Kidney (tissue), 14 donors: Measurements from ENCODE around the gene SH3PXD2A. TPM values are rescaled to one million over a fixed set of nuclear protein-coding genes. Genes with fewer than 3 reads are reported as not detected.

Source experiments
- DNase-seq, 5 donors: peaks; one replicate each; pipeline ENCODE4 v3.0.0-alpha.2; 2013 to 2020
- FAIRE-seq: peaks from 2 replicates; lab custom pipeline; 2012; peaks lifted over from hg19 to GRCh38; lab: Jason Lieb, UNC
- H3K27ac ChIP-seq, 2 donors: one replicate each; pipeline ENCODE4 v1.7.0; 2013; ENCODE audit warnings: low read depth in 2 of 2, low read length in 2 of 2, inconsistent platforms in 1 of 2
- H3K27me3 ChIP-seq: one replicate; pipeline ENCODE4 v1.7.1; 2013; ENCODE audit warnings: low read length, inconsistent platforms; ENCODE audit not compliant: control insufficient read depth, insufficient read depth
- H3K36me3 ChIP-seq, 3 donors: one replicate each; pipeline versions ENCODE4 v1.7.0 to v1.7.1; 2013; ENCODE audit warnings: low read length in 3 of 3, control low read depth in 1 of 3, inconsistent platforms in 1 of 3; ENCODE audit not compliant: insufficient read depth in 3 of 3, control insufficient read depth in 2 of 3
- H3K4me1 ChIP-seq, 3 donors: one replicate each; pipeline versions ENCODE4 v1.7.0 to v1.7.1; 2013; ENCODE audit warnings: low read length in 3 of 3, inconsistent platforms in 1 of 3, low read depth in 1 of 3; ENCODE audit not compliant: control insufficient read depth in 2 of 3, insufficient read depth in 2 of 3
- H3K4me3 ChIP-seq, 3 donors: one replicate each; pipeline versions ENCODE4 v1.7.0 to v1.8.1; 2013; ENCODE audit warnings: low read length in 3 of 3, control low read depth in 1 of 3, inconsistent platforms in 1 of 3
- H3K9ac ChIP-seq, 3 donors: one replicate each; pipeline versions ENCODE4 v1.7.0 to v1.7.1; 2013; ENCODE audit warnings: low read length in 3 of 3, control low read depth in 1 of 3, inconsistent platforms in 1 of 3
- H3K9me3 ChIP-seq, 3 donors: one replicate each; pipeline versions ENCODE4 v1.7.0 to v1.7.1; 2013; ENCODE audit warnings: low read length in 3 of 3, control low read depth in 1 of 3, inconsistent platforms in 1 of 3; ENCODE audit not compliant: control insufficient read depth in 2 of 3, insufficient read depth in 1 of 3
- CTCF ChIP-seq: IDR thresholded peaks from 3 replicates; pipeline ENCODE4 v1.5.1; 2012; ENCODE audit warnings: mild to moderate bottlenecking, moderate library complexity, borderline replicate concordance; ENCODE audit not compliant: insufficient read depth; ENCODE audit errors: extremely low read depth
- intact Hi-C: fragments of 100-400 bp; cut with DNase I; formaldehyde crosslinking; loops from one replicate; pipeline ENCODE4 v1.11.1; 2022
- polyA plus RNA-seq: library from polyadenylated mRNA; stranded (reverse); fragments of 350-450 nt; fragmentation: Illumina TruSeq; extraction: RNeasy Lipid Tissue Mini Kit (QIAGEN cat#74804); gene quantifications from one replicate; pipeline ENCODE4 v1.2.3, GENCODE V29; 2014; ENCODE audit warnings: low read depth, low replicate concordance; ENCODE audit not compliant: insufficient read depth
- total RNA-seq: library from RNA; stranded (reverse); fragmentation: NEBNext Ultra II Directional; extraction: Animal tissue kit (Norgen Biotek cat#: 25700); gene quantifications from one replicate; pipeline ENCODE4 v1.2.1, GENCODE V29; 2021
- donor health status: control.
- donor health status: control.
- donor health status: control.
- donor health status: control.
- donor health status: control.
- donor health status: DM: yes; HTN: yes; CAD: no.
- donor health status: Normal renal cell carcinoma (clear cell type).

Gene SH3PXD2A
- total and polyA plus RNA-seq, 2 donors from 2014 or later, result 2.4 to 20.1 TPM

- FAIRE-seq, result no peak
- peaks cover 0 to 12% (median 6%) of the 10 kb centered on the region in 3 donors for H3K4me1 ChIP-seq
- no peaks in the 10 kb centered on the region for H3K36me3 ChIP-seq
- intact Hi-C loops, result no loop called here
- no peak overlapping the region for H3K4me3 ChIP-seq
- no peaks in the 10 kb centered on the region for H3K9me3 ChIP-seq
- H3K27ac ChIP-seq, result no peak overlapping the region
- no peak for TF ChIP-seq CTCF
- no peaks in the 10 kb centered on the region for H3K27me3 ChIP-seq
- DNase-seq, result peak in 1 of 5 donors; percentile 59
- no peak overlapping the region for H3K9ac ChIP-seq
These were observed 303.5 kb downstream of the SH3PXD2A start for GRCh38 chr10:103551619-103552602.

GRCh38 chr10:103550229-103550628 lies 305.1 kb downstream of the SH3PXD2A start:
- DNase-seq (no peak), FAIRE-seq (no peak)
- intact Hi-C loops, result no loop called here
- no peak overlapping the region for H3K9ac ChIP-seq
- TF ChIP-seq CTCF, result no peak
- no peaks in the 10 kb centered on the region for H3K9me3 ChIP-seq
- peaks cover 0 to 3% (median 0%) of the 10 kb centered on the region in 3 donors for H3K4me1 ChIP-seq
- H3K4me3 ChIP-seq, result no peak overlapping the region
- H3K27ac ChIP-seq, result no peak overlapping the region
- no peaks in the 10 kb centered on the region for H3K36me3 ChIP-seq
- no peaks in the 10 kb centered on the region for H3K27me3 ChIP-seq

- H3K36me3 ChIP-seq, result no peaks in the 10 kb centered on the region
- H3K9me3 ChIP-seq, result no peaks in the 10 kb centered on the region
- FAIRE-seq (no peak), DNase-seq (no peak)
- no peak overlapping the region for H3K4me3 ChIP-seq
- H3K27ac ChIP-seq, result no peak overlapping the region
- no peaks in the 10 kb centered on the region for H3K27me3 ChIP-seq
- TF ChIP-seq CTCF, result no peak
- H3K9ac ChIP-seq, result no peak overlapping the region
- intact Hi-C loops, result no loop called here
- H3K4me1 ChIP-seq, result no peaks in the 10 kb centered on the region
These were observed 306.1 kb downstream of the SH3PXD2A start for GRCh38 chr10:103549349-103549685.
